Fibroblast of lung (primary cell): Measurements from ENCODE around the gene LOXL3.

Source experiments
- EZH2 ChIP-seq: IDR thresholded peaks from 2 replicates; pipeline ENCODE4 v1.5.1; 2012; ENCODE audit warnings: low read length, control low read depth, mild to moderate bottlenecking; ENCODE audit errors: missing control alignments
- TF ChIP-seq, protein P1 (sequence below), 2 donors: IDR thresholded peaks in 1 of 2; conservative IDR thresholded peaks in 1 of 2; 1 replicate in 1 of 2; 2 replicates in 1 of 2; pipeline ENCODE4 v1.5.1; 2011 to 2012; ENCODE audit warnings: low read length in 2 of 2, control low read depth in 1 of 2, inconsistent platforms in 1 of 2, low read depth in 1 of 2, mild to moderate bottlenecking in 1 of 2

DNA sequence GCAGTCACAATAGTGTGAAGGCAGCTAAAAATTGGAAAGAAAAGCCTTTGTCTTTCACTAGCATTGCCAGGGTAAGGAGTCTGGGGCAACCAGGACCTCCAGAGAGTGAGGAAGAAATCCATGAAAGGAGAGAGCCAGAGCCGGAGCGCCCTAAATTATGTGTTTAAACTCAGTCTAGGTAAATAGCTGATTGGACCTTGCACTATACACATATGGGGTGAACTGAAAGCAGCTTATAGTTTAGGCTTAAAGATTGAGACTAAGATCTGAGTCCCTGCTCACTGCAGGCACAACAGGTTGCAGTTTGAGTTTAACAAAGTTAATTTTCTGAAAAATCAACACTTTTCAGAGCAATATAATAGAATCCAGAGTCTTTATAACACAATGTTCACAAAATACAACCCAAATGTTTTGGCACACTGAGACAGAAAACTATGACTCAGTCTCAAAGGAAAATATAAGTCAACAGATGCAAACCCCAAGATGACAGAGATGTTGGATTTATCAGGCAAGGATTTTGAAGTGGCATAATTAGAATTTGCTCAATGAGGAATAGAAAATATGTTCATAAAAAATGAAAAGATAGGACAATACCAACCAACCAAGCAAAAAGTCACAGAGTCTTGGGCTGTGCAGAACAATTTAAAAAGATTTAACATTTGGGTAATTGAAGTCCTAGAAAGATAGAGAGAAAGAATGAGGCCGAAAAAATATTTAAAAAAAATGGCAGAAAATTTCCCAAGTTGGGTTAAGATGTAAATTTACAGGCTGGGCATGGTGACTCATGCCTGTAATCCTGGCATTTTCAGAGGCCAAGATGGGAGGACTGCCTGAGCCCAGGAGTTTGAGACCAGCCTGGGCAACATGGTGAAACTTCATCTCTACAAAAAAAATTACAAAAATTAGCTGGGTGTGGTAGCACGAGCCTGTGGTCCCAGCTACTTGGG is 40.4 kb upstream of the LOXL3 start:
- TF ChIP-seq, protein P1, sequence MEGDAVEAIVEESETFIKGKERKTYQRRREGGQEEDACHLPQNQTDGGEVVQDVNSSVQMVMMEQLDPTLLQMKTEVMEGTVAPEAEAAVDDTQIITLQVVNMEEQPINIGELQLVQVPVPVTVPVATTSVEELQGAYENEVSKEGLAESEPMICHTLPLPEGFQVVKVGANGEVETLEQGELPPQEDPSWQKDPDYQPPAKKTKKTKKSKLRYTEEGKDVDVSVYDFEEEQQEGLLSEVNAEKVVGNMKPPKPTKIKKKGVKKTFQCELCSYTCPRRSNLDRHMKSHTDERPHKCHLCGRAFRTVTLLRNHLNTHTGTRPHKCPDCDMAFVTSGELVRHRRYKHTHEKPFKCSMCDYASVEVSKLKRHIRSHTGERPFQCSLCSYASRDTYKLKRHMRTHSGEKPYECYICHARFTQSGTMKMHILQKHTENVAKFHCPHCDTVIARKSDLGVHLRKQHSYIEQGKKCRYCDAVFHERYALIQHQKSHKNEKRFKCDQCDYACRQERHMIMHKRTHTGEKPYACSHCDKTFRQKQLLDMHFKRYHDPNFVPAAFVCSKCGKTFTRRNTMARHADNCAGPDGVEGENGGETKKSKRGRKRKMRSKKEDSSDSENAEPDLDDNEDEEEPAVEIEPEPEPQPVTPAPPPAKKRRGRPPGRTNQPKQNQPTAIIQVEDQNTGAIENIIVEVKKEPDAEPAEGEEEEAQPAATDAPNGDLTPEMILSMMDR (conservative IDR thresholded peaks at IDR 0.05 in 1 of 2, IDR thresholded peaks at IDR 0.05 in 1 of 2; ENCODE audit: low read depth in 1 of 2, low read length in 2 of 2): no peak
- TF ChIP-seq EZH2: no peak
